ENCODE results near the gene PAK4.

PAK4 gene

GRCh38 chr19:39145180-39145953, 19.8 kb downstream of the PAK4 start:
- no peak overlapping the region for H3K4me3 ChIP-seq (ENCODE audit: low read depth, low read length)
- TF ChIP-seq CTCF (IDR thresholded peaks at IDR 0.05; ENCODE audit: low read depth, low read length) = no peak

- H3K4me3 ChIP-seq (ENCODE audit: low read depth, low read length) = no peak overlapping the region
- TF ChIP-seq CTCF (IDR thresholded peaks at IDR 0.05; ENCODE audit: low read depth, low read length) = no peak
Measured at GRCh38 chr19:39146091-39146490, 20.5 kb downstream of the PAK4 start.

- H3K4me3 ChIP-seq (ENCODE audit: low read depth, low read length) = no peak overlapping the region
Measured at GRCh38 chr19:39146686-39147450, 21.3 kb downstream of the PAK4 start.

GRCh38 chr19:39147480-39147879, 21.9 kb downstream of the PAK4 start:
- no peak for TF ChIP-seq CTCF (IDR thresholded peaks at IDR 0.05; ENCODE audit: low read depth, low read length)
- no peak overlapping the region for H3K4me3 ChIP-seq (ENCODE audit: low read depth, low read length)

More at GRCh38 chr19:39146686-39147450, 21.3 kb downstream of the PAK4 start:
- no peak for TF ChIP-seq CTCF (IDR thresholded peaks at IDR 0.05; ENCODE audit: low read depth, low read length)

GRCh38 chr19:39148939-39149529, 23.4 kb downstream of the PAK4 start:
- no peak overlapping the region for H3K4me3 ChIP-seq (ENCODE audit: low read depth, low read length)
- no peak for TF ChIP-seq CTCF (IDR thresholded peaks at IDR 0.05; ENCODE audit: low read depth, low read length)

- no peak for TF ChIP-seq CTCF (IDR thresholded peaks at IDR 0.05; ENCODE audit: low read depth, low read length)
- H3K4me3 ChIP-seq (ENCODE audit: low read depth, low read length) = no peak overlapping the region
Measured at GRCh38 chr19:39150235-39150634, 24.6 kb downstream of the PAK4 start.

Data from WI38 (cell line).